Measurements from ENCODE around the gene GLO1.
A peak's percentile ranks its signal among the peaks of the same experiment; 100 is the strongest.

Gene GLO1

DNA sequence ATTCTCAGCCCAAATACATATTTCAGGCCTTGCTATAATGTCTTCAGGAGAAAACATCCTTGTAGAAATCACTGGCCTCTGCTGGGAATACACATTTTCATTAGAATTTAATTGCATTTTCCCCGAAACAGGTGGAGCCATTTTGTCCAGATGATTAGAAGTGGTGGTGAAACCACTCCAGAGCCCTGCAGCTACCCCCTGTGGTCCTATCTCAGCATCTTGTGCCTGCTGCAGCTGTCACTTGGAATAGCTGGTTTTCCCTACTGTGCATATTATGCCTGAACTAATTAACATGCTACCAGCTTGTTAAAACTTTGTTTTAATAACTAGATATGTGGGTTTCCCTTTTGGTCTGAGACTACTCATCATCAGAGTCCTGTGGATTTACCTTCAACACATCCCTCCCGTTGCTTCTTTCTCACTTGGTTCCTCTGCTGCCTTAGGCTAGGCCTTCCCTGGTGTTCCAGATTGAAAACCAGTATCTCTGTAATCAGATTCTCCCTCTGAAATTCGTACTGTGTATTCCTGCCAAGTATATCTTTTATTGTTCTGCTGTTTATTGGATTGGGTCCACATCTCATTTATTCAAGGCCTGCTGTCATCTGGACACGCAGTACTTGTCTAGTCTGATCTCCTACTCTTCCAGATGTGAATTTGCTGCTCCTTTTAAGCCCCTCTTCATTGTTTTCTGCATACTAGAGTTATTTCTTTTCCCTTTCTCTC is 27.4 kb upstream of the GLO1 start:
- DNase-seq (ENCODE audit: low read depth), result no peak
- TF ChIP-seq, protein P1, sequence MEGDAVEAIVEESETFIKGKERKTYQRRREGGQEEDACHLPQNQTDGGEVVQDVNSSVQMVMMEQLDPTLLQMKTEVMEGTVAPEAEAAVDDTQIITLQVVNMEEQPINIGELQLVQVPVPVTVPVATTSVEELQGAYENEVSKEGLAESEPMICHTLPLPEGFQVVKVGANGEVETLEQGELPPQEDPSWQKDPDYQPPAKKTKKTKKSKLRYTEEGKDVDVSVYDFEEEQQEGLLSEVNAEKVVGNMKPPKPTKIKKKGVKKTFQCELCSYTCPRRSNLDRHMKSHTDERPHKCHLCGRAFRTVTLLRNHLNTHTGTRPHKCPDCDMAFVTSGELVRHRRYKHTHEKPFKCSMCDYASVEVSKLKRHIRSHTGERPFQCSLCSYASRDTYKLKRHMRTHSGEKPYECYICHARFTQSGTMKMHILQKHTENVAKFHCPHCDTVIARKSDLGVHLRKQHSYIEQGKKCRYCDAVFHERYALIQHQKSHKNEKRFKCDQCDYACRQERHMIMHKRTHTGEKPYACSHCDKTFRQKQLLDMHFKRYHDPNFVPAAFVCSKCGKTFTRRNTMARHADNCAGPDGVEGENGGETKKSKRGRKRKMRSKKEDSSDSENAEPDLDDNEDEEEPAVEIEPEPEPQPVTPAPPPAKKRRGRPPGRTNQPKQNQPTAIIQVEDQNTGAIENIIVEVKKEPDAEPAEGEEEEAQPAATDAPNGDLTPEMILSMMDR (conservative IDR thresholded peaks at IDR 0.05; ENCODE audit: low read depth, low read length), result no peak
- no peak overlapping the region for H3K4me3 ChIP-seq (ENCODE audit: low read depth, low read length)

DNA sequence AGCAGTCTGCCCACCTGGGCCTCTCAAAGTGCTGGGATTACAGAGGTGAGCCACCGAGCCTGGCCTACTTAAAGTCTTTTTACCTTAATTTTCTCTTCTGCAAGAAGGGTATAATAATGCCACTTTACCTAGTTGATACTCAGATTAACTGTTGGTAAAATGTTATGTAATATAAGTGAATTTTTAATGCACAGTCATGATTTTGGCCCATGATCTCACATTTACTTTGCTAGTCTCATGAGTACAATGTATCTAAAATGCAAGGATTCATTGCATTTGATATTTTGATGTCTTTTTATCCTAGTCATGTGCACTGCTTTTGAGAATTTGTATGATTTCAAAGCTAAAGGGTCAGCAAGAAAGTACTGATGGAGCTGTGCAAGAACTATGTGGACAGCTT is 25.3 kb upstream of the GLO1 start:
- no peak for DNase-seq (ENCODE audit: low read depth)
- TF ChIP-seq, protein P1 (conservative IDR thresholded peaks at IDR 0.05; ENCODE audit: low read depth, low read length), result no peak
- H3K4me3 ChIP-seq (ENCODE audit: low read depth, low read length), result no peak overlapping the region

DNA sequence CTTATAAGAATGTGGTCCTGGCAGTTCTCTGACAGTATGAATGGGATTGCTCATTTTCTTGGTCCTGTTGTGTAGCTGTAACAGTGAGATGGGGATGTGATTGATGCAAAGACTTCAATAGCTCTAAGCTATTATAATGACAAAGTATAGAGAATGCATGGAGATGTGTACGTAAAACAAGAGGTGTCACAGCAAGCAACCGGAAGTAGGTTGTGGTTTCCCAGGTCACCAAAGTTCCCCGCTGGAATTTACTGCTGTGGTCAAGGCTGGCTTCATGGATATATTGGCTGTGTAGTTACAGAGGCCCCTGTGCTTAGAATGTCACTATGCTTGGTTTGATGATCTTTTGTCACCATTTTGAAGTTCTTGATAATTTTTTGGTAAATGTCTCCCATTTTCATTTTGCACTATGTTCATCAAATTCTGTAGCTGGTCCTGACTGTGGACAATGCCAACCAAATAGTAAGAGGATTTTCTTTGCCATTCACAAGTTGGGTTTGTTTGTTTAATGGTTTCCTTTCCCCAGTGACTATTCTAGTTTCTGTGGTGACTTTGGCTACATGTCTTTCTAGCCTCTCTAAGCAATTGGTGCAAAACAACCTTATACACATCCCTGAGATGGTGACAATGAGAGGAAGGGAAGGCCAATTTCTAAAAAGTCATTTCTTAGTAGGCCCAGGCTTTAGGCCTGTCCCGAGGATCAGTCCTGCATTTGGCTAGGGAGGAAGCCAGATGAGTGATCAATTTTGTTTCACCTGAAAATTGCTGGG is 22.7 kb upstream of the GLO1 start:
- H3K4me3 ChIP-seq (ENCODE audit: low read depth, low read length), result no peak overlapping the region
- peak; percentile 61 for DNase-seq (ENCODE audit: low read depth)
- TF ChIP-seq, protein P1 (conservative IDR thresholded peaks at IDR 0.05; ENCODE audit: low read depth, low read length), result no peak

DNA sequence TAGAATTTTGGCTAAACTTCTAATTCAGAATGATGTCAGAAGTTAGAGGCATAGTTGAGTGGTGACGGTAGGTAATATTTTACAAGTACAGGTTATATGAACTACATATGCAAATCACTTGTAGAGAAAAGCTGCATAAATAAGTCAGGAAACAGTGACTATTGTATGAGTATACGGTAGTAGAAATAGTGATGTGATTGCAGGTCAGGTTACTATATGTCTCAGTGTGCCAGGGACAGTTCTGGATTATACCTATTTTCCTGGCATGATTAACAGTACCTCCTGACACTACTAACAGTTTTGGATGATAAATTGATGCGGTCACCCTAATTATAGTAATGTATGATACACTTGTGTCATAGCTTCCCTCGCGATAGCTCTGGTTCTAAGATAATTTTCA is 21.4 kb upstream of the GLO1 start:
- TF ChIP-seq, protein P1 (conservative IDR thresholded peaks at IDR 0.05; ENCODE audit: low read depth, low read length), result no peak
- H3K4me3 ChIP-seq (ENCODE audit: low read depth, low read length), result no peak overlapping the region
- DNase-seq (ENCODE audit: low read depth), result no peak

DNA sequence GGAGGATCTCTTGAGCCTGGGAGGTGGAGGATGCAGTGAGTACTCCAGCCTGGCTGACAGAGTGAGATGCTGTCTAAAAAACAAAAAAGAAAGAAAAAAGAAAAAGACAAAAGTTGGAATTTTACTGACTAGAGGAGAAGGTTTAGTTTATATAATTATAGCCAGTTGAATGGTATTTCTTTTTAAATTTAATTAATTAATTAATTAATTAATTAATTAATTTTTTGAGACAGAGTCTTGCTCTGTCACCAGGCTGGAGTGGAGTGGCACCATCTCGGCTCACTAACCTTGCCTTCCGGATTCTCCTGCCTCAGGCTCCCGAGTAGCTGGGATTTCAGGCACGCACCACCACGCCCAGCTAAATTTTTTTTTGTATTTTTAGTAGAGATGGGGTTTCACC is 20.8 kb upstream of the GLO1 start:
- TF ChIP-seq, protein P1 (conservative IDR thresholded peaks at IDR 0.05; ENCODE audit: low read depth, low read length), result no peak
- DNase-seq (ENCODE audit: low read depth), result no peak
- H3K4me3 ChIP-seq (ENCODE audit: low read depth, low read length), result no peak overlapping the region

DNA sequence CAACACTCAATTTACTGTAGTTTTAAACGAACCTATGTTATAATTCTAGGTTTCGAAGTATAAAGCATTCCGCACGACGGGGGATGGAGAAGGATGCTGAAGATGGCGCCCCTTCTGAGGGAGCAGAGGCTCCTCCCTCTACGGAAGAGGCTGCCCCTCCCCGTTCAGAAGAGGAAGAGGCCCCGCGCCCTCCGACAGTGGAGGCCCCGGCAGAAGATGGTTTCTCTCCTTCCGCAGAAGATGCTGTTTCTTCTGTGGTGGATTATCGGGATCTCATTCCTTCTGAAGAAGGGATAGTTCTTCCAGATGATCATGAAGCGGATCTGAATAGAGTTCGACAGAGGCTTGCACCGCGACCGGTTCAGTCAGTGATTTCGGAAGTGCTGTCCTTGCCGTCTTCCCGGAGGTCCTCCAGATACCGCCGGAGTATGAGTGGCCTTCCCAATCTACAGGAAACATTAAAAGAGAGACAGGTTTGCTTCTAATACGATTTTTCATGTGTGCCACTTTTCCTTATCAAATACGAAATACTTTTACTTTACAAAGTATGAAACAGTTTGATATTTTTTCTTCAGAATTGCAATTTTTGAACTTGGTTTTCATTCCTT is 19.9 kb upstream of the GLO1 start:
- no peak for DNase-seq (ENCODE audit: low read depth)
- H3K4me3 ChIP-seq (ENCODE audit: low read depth, low read length), result no peak overlapping the region
- TF ChIP-seq, protein P1 (conservative IDR thresholded peaks at IDR 0.05; ENCODE audit: low read depth, low read length), result no peak

All from choroid plexus epithelial cell (primary cell).